ENCODE measurements around the gene CXCR5.

The CXCR5 gene

DNA sequence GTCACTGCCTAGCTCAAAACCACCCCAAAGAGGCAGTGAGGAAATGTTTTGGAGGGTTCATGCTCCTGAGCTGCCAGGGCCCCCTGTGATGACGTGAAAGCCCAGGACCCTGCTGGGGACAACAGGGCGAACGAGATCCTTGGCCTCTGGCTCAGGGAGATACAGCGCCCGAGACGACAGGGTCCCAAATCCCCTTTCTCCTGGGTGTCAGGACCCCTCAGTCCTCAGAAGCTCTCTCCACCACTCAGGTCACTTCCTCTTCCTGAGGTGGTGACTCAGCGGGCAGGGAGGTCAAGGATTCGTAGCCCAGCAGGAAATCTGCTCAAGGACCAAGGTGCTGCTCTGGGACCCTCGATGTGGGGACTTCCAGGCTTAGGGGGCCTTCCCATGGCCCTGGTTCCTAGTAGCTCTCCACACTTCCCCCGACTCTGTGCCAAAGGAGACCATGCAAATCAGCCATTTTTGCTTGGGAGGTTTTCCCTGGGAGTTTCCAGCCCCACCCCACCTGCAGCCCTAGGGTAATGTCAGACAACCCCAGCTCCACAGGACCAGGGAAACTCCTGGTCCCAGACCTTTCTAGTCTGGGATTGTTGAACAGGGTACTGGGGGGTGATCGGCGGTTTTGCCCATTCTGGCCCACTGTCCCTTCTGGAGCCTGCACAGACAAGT, 29.2 kb downstream of the CXCR5 start:
- no peak for DNase-seq (ENCODE audit: low read depth in 2 of 2)

GRCh38 chr11:118913411-118914125, 29.9 kb downstream of the CXCR5 start:
- peak in 1 of 2 donors; percentile 53 for DNase-seq (ENCODE audit: low read depth in 2 of 2)

DNA sequence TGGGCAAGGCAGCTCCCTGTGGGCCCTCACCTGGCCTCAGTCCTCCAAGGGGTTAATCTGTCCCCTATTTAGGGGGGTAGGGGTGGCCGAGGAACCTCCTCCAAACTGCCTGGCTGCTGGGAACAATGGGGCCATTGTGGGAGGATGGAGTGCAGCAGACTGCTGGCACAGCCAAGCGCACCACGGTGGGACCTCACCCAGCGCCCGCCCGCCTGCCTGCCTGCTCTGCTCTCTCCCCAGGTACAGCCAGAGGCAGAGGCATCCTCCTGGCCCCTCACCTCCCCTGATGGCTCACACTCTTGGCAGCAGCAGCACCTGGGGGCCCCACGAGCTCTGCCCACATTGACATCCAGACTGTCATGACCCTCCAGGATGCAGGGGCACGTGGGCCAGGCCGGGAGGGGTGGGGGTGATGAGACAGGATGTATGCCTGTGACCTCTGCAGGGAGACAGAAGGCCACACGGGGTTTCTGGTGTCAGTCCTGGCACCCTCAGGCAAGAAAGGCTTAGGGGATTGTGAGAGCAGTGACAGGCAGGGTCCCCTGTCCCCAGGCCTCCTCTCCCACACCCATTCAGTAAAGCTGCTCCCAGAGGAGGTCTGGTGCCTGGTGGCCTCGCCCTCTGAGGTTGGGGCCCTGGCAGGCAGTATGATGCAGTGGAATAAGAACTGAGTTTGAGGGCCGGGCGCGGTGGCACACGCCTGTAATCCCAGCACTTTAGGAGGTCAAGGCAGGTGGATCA, 30.7 kb downstream of the CXCR5 start:
- DNase-seq (ENCODE audit: low read depth in 2 of 2), result peak in 1 of 2 donors; percentile 58

DNA sequence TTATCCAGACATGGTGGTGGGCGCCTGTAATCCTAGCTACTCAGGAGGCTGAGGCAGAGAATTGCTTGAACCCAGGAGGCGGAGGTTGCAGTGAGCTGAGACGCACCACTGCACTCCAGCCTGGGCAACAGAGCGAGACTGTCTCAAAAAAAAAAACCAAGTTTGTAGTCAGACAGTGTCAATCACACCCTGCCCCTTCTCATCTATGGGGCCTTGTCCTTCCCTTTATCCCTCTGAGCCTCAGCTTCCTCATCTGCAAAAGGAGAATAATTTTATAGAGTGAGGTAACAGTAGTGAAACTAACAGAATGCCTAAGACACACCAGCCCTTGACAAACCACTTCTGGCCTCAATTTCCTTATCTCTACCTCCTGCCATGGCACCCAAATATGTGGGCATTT, 31.3 kb downstream of the CXCR5 start:
- no peak for DNase-seq (ENCODE audit: low read depth in 2 of 2)

DNA sequence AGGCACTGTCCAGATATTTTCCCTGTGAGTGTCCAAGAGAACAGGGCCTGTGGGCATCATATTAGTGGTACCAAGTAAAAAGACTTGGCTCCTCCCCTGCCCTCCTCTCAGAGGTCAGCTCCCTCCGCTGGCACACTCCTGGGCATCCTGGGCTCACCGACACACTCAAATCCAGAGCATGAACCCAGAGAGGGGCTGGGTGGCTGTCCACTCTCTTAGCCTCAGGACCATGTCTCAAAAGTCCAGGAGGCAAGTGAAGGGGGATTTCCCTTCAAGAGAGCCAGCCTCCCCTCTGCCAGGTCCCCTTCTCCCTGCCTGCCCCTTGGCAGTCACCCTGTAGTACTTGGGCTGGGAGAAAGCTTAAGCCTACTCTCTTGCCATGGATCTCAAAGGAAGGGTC, 31.7 kb downstream of the CXCR5 start:
- DNase-seq (ENCODE audit: low read depth in 2 of 2), result no peak

GRCh38 chr11:118915941-118916841, 32.5 kb downstream of the CXCR5 start:
- DNase-seq (ENCODE audit: low read depth in 2 of 2), result no peak

- no peak for DNase-seq (ENCODE audit: low read depth in 2 of 2)
Observed at GRCh38 chr11:118916842-118917388, 33.2 kb downstream of the CXCR5 start.

DNA sequence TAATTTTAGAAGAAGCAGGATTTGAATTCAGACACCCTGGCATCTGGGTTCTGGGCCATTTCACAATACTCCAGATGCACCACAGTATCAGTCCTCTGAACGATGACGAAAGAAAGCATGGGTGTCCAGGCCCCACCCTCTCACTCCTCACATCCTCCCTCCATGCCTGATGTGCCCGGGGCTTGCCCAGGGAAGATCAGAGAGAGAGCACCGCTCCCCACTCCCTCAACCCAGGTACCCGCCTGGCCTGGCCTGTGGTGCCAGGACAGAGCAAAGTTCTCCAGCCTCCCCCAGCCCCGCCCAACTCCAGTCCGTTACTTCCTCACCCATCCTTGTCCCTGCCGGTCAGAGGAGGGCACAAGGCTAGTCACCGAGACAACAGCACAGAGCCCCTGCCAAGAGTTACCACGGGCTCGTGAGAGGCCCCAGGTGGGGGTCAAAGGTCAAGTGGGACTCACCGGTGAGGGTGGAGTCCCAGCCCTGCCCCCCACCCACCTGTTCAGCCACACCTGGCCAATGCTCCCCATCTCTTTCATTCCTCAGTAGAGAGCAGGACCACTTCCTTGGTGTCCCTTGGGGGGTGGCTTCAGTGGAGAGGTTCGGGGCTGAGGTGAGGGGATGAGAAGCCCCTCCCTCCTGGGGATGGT, 33.9 kb downstream of the CXCR5 start:
- no peak for DNase-seq (ENCODE audit: low read depth in 2 of 2)

GRCh38 chr11:118918128-118918685, 34.5 kb downstream of the CXCR5 start:
- DNase-seq (ENCODE audit: low read depth in 2 of 2), result no peak

DNA sequence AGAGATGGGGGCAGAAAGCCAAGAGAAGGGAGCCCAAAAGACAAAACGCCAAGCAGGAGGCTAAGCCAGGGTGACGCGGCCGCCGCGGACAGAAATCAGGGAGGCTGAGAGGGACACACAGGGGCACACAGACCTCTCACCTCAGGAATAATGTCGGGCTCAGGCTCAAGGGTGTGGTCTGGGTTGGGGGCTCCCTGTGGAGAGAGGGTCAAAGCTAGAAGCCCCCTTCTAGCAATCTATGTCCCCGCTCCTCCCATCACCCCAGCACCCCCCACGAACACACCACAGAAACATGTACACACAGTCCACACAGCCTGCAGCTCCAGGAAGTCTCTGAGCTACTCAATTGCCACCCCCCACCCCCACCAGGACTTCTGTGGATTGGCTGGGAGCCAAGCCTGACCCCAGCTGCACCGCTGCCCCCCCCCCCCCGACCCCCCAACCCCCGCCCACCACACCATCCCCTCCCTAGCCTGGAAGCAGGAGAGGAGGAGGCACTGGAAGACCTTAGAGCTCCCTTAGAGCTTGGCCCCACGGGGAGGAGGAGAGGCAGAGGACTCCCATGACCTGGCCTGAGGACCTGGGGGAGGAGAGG, 35.1 kb downstream of the CXCR5 start:
- DNase-seq (ENCODE audit: low read depth in 2 of 2), result no peak

DNA sequence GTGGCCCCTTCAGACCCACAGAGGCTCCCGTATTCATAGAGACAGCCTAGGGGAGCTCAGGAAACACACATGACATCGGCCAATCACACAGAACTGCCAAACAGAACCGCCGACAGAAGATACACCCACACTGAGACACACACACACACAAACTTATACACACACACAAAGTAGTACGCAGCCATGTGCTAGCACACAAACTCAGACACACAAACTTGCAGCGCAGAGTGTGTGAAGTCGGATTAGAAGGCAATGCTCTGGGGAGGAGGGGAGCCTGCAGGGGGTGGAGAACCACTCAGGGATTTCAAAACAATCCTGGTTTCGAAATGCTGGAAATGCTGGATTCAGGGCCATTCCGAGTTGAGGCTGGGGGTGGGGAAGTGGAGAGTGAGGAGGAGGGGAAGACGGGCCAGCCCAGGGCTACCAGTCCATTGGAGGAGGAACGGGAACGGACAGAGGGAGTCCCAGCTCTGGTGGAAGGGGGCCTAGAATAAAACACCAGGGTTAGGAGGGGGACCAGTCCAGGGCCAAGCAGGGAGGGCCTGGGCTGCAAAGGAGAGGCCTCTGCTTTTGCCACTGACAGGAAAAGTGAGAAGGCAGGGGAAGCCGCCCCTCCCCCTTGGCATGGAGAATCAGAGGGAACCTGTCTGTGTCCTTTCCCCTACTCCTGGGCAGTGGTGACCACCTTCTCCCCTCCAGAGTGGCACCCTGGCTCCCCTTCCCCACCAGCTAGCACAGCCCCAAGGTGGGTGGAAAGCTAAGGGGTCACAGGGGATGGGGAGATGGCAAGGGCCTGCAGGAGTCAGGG, 37.6 kb downstream of the CXCR5 start:
- no peak for DNase-seq (ENCODE audit: low read depth in 2 of 2)

DNA sequence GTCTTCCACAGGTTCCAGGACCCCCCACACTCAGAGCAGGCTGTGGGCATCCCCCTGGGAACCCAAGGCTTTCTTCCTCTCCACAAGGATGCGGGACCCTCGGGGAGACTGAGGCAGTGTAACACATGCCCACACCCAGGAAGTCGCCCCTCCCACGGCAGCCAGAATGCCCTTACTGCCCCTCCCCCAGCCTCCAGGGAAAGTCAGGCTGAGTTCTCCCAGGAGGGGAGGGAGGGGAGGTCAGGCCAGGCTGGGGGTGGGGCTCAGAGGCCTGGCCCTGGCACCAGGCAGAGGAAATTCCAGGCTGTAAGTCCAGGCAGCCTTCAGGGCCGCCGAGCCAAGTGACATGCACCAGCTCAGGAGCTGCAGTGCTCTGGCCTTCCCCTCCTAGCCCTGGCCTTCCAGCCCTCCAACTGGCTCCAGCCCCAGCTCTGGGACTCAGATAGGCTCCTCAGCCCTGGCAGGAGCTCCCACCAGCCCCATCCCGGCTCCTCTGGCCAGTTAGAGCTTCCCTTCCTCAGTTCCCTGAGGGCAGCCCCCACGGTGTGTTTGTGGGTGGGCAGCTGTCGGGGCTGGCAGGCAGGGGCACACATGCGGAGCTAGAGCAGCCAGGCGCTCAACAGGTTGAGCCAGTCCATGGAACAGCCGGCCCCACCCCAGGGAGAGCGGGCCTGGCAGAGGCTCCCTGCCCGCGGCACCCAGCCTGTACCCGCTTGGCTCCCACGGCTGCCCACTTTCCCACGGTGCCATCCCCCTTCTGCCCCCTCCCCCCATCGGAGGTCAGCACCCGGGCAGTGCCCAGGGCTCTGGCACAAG, 38.4 kb downstream of the CXCR5 start:
- DNase-seq (ENCODE audit: low read depth in 2 of 2), result no peak

- DNase-seq (ENCODE audit: low read depth in 2 of 2), result no peak
Observed at GRCh38 chr11:118922745-118923627, 39.3 kb downstream of the CXCR5 start.

DNA sequence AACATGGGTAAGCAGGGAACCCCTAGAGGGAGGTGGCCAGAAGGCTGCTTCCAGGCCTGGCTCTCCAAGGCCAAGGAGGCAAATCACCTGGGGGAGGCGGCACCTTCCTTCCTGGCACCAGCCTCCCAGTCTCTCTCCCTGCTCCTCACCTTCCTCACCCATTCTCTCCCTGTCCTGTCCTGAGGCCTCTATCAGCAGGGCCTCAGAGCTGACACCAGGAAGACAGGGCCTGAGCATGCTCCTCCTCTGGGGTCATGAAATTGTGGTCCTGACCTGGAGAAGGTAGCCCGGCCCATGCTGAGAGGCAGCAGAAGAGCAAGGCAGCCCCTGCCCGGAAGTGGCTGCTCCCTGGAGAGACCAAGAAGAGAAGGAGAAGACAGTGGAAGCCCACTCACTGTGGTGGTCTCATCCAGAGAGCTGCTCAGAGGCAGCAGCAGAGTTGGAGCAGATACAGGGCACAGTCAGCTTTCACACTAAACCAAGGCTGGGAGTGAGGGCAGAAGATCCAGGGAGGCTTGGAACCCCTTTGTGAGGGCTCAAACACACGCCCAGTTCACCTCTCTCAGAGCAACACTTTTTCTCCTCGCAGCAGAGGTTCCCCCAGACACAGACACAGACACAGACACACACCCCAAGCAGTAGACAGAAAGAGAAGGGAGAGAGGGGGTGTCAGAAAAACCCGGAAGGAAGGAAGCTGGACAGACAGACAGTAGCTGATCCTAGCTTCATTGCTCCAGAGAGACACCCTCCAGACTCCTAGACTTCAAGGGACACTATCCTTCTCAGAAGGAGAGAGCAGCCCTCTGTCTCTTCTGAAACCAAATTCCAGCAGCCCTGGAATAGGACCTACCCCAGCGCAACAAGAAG, 40.3 kb downstream of the CXCR5 start:
- DNase-seq (ENCODE audit: low read depth in 2 of 2), result no peak

DNA sequence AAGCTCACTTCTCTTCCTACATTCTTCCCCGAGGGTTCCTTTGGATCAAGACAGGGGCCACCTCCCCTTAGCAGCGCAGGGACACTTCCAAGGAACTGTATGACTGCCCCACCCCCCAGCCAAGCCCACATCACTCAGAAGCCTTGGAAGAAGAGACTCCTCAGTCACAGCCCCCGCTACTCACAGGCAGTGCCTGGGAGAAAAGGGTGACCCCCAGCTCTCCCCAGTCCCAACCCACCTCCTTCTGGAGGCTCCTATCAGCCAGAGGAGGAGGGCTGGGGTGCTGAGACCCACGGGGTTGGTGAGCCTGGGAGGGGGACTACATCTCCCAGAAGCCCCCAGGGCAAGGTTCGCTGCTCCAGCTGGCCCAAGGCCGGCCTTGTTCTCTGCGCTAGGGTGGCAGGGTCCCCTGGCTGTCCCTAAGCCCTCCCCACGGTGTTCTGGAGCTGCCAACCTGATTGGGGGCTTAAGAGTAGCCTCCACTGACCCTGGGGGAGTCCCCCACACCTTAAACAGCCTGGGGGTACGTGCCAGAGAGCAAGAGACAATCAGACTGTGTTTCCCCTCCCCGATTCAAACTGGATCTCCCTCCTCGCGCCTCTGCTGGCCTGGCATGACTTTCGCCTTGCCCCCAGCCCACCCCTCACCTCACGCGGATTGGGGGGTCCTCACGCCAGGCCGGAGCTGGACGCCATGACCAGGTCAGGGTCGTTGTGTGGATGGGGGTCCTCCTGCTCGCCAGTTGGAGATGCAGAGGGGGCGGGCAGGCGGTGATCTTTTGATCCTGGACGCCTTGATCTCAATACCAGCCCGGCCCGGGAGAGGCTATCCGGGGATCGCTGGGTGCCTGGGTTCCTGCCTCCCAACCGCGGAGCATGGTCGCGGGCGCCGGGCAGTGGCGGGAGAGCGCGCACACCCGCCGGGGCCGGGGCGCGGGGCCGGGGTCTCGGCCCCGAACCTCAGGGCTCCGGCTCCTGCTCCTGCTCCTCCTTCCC, 41.2 kb downstream of the CXCR5 start:
- DNase-seq (ENCODE audit: low read depth in 2 of 2), result no peak

All from stimulated activated CD8-positive, alpha-beta memory T cell treated with anti-CD3 and anti-CD28 coated beads, Interleukin-7, amount 100 ng/mL, for 4 hours (primary cell).